ENCODE measurements around the gene CANX.

The CANX gene

DNA sequence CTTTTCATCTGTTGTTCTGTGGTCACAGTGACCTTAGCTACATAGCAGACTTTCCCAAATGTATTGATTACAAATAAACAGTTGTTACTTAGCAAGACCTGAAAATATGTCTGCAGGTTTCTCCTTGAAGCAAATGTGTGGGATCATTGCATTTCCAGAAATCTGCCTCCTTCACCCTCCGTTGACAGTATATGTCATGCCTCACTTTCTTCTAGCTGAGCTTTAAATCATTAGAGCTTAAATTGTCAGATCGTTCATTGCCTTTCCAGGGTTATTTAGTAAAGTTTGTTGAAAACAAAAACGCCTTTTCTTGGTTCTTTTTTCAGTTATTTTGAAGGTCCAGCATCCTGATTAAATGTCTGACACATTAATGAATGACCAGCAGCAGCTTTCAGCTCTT lies 31.6 kb downstream of the CANX start:
- Histone ChIP-seq H3K27me3 (ENCODE audit: insufficient read depth, low read length) (no peaks in the 10 kb centered on the region), H3K9me2 (ENCODE audit: low read depth, low read length) (no peaks in the 10 kb centered on the region), H3K36me3 (ENCODE audit: insufficient read depth, low read length) (peaks cover 58% of the 10 kb centered on the region), H2AFZ (ENCODE audit: low read length) (no peak overlapping the region), H3K9ac (ENCODE audit: low read length) (no peak overlapping the region), H3K79me2 (ENCODE audit: insufficient read depth, low read length) (peaks cover 21% of the 10 kb centered on the region), H3K4me1 (ENCODE audit: insufficient read depth, low read length, severe bottlenecking) (peaks cover 28% of the 10 kb centered on the region), H3K4me3 (ENCODE audit: low read depth, low read length, poor library complexity, severe bottlenecking) (no peak overlapping the region), H3K27ac (ENCODE audit: low read depth, low read length, poor library complexity, severe bottlenecking) (peak overlapping the region; percentile 33), H3K4me2 (ENCODE audit: low read length) (no peak overlapping the region), H3K9me3 (ENCODE audit: low read length) (no peaks in the 10 kb centered on the region), H4K20me1 (ENCODE audit: insufficient read depth, low read length) (no peaks in the 10 kb centered on the region), H3F3A (ENCODE audit: insufficient read depth, low read length) (peaks cover 10% of the 10 kb centered on the region)
- TF ChIP-seq, protein P1, sequence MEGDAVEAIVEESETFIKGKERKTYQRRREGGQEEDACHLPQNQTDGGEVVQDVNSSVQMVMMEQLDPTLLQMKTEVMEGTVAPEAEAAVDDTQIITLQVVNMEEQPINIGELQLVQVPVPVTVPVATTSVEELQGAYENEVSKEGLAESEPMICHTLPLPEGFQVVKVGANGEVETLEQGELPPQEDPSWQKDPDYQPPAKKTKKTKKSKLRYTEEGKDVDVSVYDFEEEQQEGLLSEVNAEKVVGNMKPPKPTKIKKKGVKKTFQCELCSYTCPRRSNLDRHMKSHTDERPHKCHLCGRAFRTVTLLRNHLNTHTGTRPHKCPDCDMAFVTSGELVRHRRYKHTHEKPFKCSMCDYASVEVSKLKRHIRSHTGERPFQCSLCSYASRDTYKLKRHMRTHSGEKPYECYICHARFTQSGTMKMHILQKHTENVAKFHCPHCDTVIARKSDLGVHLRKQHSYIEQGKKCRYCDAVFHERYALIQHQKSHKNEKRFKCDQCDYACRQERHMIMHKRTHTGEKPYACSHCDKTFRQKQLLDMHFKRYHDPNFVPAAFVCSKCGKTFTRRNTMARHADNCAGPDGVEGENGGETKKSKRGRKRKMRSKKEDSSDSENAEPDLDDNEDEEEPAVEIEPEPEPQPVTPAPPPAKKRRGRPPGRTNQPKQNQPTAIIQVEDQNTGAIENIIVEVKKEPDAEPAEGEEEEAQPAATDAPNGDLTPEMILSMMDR (IDR thresholded peaks at IDR 0.05; ENCODE audit: low read length): no peak
- no peak for TF ChIP-seq EZH2 (IDR thresholded peaks at IDR 0.05; ENCODE audit: borderline replicate concordance, low read length)

DNA sequence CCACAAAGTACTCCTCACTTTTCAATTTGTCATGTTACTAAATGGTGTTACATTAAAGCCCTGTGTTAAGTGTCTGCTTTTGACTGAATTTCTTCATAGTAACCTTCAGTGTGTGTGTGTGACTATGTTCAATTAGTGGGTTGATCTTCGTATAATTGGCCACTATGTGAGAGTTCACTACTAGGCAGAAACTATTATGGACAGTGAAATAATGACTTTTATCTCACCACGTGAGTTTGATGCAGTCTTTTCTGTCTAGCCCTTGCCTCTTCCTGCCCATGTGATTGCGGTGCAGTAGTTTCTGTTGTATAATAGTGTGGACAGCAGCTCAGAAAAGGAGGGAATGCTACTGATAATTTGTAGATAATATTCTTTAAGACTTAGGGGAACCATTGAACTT lies 32.1 kb downstream of the CANX start:
- peaks cover 10% of the 10 kb centered on the region for H3F3A ChIP-seq (ENCODE audit: insufficient read depth, low read length)

DNA sequence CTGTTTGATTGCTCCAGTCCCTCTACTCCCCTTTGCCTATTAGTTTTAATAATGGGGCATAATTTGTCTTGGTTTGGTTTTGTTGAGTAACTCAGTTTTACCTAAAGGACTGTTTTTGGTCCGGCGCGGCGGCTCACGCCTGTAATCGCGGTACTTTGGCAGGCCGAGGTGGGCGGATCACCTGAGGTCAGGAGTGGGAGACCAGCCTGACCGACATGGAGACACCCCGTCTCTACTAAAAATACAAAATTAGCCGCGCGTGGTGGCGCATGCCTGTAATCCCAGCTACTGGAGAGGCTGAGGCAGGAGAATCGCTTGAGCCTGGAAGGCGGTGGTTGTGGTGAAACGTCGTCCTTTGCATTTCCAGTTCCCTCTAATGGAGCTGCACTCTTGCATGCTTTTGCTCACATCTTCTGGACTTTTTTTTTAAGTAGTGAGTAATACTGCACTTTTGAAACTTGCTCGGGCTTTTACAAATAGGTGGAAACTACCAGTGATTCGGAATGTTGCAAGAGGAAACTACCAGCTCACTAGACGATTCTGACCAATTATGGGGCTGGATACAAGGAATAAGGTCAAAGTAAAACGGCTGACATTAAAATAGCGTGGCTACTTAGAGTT lies 33.1 kb downstream of the CANX start:
- peaks cover 10% of the 10 kb centered on the region for H3F3A ChIP-seq (ENCODE audit: insufficient read depth, low read length)
- no peaks in the 10 kb centered on the region for H4K20me1 ChIP-seq (ENCODE audit: insufficient read depth, low read length)
- peak overlapping the region; percentile 63 for H3K9ac ChIP-seq (ENCODE audit: low read length)
- H2AFZ ChIP-seq (ENCODE audit: low read length): peak overlapping the region; percentile 18; the same call in 1 of the 2 replicates
- H3K79me2 ChIP-seq (ENCODE audit: insufficient read depth, low read length): peaks cover 37% of the 10 kb centered on the region
- H3K9me3 ChIP-seq (ENCODE audit: low read length): no peaks in the 10 kb centered on the region
- peaks cover 44% of the 10 kb centered on the region for H3K36me3 ChIP-seq (ENCODE audit: insufficient read depth, low read length)
- TF ChIP-seq EZH2 (IDR thresholded peaks at IDR 0.05; ENCODE audit: borderline replicate concordance, low read length): no peak
- peaks cover 28% of the 10 kb centered on the region for H3K4me1 ChIP-seq (ENCODE audit: insufficient read depth, low read length, severe bottlenecking)
- peak overlapping the region; percentile 77 for H3K4me3 ChIP-seq (ENCODE audit: low read depth, low read length, poor library complexity, severe bottlenecking)
- no peaks in the 10 kb centered on the region for H3K9me2 ChIP-seq (ENCODE audit: low read depth, low read length)
- H3K4me2 ChIP-seq (ENCODE audit: low read length): peak overlapping the region; percentile 77
- H3K27ac ChIP-seq (ENCODE audit: low read depth, low read length, poor library complexity, severe bottlenecking): peak overlapping the region; percentile 55
- H3K27me3 ChIP-seq (ENCODE audit: insufficient read depth, low read length): no peaks in the 10 kb centered on the region

More for the DNA sequence above, 32.1 kb downstream of the CANX start:
- Histone ChIP-seq H3K36me3 (ENCODE audit: insufficient read depth, low read length) (peaks cover 53% of the 10 kb centered on the region), H3K9me3 (ENCODE audit: low read length) (no peaks in the 10 kb centered on the region), H3K9ac (ENCODE audit: low read length) (no peak overlapping the region), H3K9me2 (ENCODE audit: low read depth, low read length) (no peaks in the 10 kb centered on the region), H3K27me3 (ENCODE audit: insufficient read depth, low read length) (no peaks in the 10 kb centered on the region), H3K27ac (ENCODE audit: low read depth, low read length, poor library complexity, severe bottlenecking) (peak overlapping the region; percentile 33), H4K20me1 (ENCODE audit: insufficient read depth, low read length) (no peaks in the 10 kb centered on the region), H3K4me1 (ENCODE audit: insufficient read depth, low read length, severe bottlenecking) (peaks cover 28% of the 10 kb centered on the region), H3K79me2 (ENCODE audit: insufficient read depth, low read length) (peaks cover 26% of the 10 kb centered on the region), H3K4me3 (ENCODE audit: low read depth, low read length, poor library complexity, severe bottlenecking) (no peak overlapping the region), H2AFZ (ENCODE audit: low read length) (no peak overlapping the region), H3K4me2 (ENCODE audit: low read length) (no peak overlapping the region)
- no peak for TF ChIP-seq EZH2 (IDR thresholded peaks at IDR 0.05; ENCODE audit: borderline replicate concordance, low read length)
- TF ChIP-seq, protein P1 (IDR thresholded peaks at IDR 0.05; ENCODE audit: low read length): no peak

Data from OCI-LY1 (cell line).